Uterus (tissue), 2 donors: ENCODE measurements around the gene AADAC.

ENCODE experiments used
- POLR2A ChIP-seq, 2 donors: fragments of 450-650 bp; IDR thresholded peaks; one replicate each; pipeline ENCODE4 v1.6.1; 2016; ENCODE audit warnings: antibody characterized with exemption in 2 of 2, mild to moderate bottlenecking in 1 of 2, moderate library complexity in 1 of 2
- TF ChIP-seq, protein P1 (sequence below), 4 experiments: fragments of 200-600 bp in 2 of 4; fragments of 450-650 bp in 2 of 4; sonication (generic) in 2 of 4; IDR thresholded peaks; one replicate each; pipeline ENCODE4 v1.5.1; 2016 to 2019; ENCODE audit warnings: antibody characterized with exemption in 4 of 4, mild to moderate bottlenecking in 2 of 4, moderate library complexity in 1 of 4

DNA sequence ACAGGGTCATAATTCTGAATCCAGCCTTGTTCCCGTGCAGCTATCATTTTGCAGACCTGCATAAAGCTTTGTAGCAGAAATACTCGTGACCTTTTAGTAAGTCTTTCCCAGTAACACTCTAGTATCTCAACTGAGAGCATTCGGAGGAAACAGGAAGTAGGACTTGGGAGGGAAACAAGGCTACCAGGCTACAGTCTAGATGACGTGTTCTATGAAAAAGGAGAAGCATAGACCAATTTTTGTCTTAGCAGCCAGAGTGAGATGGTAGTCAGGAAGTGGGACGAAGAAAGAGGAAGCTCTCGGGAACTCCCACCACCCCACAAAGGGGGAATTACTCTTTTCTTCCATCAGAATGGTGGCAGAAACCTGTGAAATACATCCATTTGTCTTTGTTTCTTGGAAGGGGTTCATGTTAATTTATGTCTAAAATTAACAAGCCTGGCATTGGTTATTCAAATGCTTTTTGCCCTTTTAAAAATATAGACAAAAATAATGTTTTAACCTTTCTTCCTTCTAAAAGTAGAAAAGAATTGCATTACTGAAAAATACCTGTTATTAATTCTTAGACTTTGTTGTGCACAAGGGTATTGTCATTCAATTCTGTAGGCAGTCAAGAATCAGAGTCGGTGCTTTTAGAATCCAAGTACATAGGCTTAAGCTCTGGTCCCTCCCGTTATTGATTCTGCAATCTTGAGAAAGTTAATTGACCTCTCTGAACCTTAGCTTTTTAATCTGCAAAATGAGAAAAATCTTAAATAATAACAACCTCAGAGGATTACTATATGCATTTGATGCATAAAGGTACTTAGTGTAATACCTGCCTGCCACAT, 57.9 kb downstream of the AADAC start:
- no peak for TF ChIP-seq POLR2A (IDR thresholded peaks at IDR 0.05)
- TF ChIP-seq, protein P1, sequence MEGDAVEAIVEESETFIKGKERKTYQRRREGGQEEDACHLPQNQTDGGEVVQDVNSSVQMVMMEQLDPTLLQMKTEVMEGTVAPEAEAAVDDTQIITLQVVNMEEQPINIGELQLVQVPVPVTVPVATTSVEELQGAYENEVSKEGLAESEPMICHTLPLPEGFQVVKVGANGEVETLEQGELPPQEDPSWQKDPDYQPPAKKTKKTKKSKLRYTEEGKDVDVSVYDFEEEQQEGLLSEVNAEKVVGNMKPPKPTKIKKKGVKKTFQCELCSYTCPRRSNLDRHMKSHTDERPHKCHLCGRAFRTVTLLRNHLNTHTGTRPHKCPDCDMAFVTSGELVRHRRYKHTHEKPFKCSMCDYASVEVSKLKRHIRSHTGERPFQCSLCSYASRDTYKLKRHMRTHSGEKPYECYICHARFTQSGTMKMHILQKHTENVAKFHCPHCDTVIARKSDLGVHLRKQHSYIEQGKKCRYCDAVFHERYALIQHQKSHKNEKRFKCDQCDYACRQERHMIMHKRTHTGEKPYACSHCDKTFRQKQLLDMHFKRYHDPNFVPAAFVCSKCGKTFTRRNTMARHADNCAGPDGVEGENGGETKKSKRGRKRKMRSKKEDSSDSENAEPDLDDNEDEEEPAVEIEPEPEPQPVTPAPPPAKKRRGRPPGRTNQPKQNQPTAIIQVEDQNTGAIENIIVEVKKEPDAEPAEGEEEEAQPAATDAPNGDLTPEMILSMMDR (IDR thresholded peaks at IDR 0.05): no peak
